Vagina (tissue), 2 donors: ENCODE data around the gene ADAMTS16. TPM values are rescaled to one million over a fixed set of nuclear protein-coding genes. Genes with fewer than 3 reads are reported as not detected.
A peak's percentile ranks its signal among the peaks of the same experiment; 100 is the strongest.

Experiments
- DNase-seq, 2 donors: peaks; one replicate each; pipeline ENCODE4 v3.0.0-alpha.2; 2017; ENCODE audit errors: extremely low spot score in 2 of 2
- H3K27ac ChIP-seq: fragments of 200-600 bp; sonication (generic); one replicate; pipeline ENCODE4 v1.5.1; 2019
- H3K27me3 ChIP-seq: fragments of 200-600 bp; sonication (generic); one replicate; pipeline ENCODE4 v1.5.1; 2019
- H3K36me3 ChIP-seq, 2 donors: fragments of 200-600 bp; sonication (generic); one replicate each; pipeline ENCODE4 v1.5.1; 2017 to 2019
- H3K4me1 ChIP-seq: fragments of 200-600 bp; sonication (generic); one replicate; pipeline ENCODE4 v1.5.1; 2019
- H3K4me3 ChIP-seq, 2 donors: fragments of 200-600 bp; sonication (generic); 1 replicate in 1 of 2; 2 replicates in 1 of 2; pipeline ENCODE4 v1.5.1; 2016 to 2019
- H3K9me3 ChIP-seq: fragments of 200-600 bp; sonication (generic); one replicate; pipeline ENCODE4 v1.5.1; 2019
- POLR2A ChIP-seq, 2 donors: fragments of 450-650 bp; IDR thresholded peaks; one replicate each; pipeline ENCODE4 v1.6.1; 2017; ENCODE audit warnings: antibody characterized with exemption in 2 of 2, mild to moderate bottlenecking in 2 of 2, moderate library complexity in 2 of 2
- POLR2AphosphoS5 ChIP-seq, 2 donors: sonication (generic); formaldehyde crosslinking; IDR thresholded peaks; one replicate each; pipeline ENCODE4 v1.9.0; 2017; ENCODE audit warnings: antibody characterized with exemption in 2 of 2, mild to moderate bottlenecking in 2 of 2, low read depth in 1 of 2; ENCODE audit not compliant: insufficient read depth in 1 of 2
- intact Hi-C: fragments of 100-400 bp; cut with DNase I; formaldehyde crosslinking; loops from one replicate; pipeline ENCODE4 v1.15.1; 2023
- total RNA-seq: library from RNA; depleted of rRNA; stranded (reverse); fragments of >200 nt; gene quantifications from one replicate; pipeline ENCODE4 v1.2.3, GENCODE V29; 2016
- TF ChIP-seq, protein P1 (sequence below), 3 experiments: fragments of 450-650 bp in 2 of 3; fragments of 200-600 bp in 1 of 3; sonication (generic) in 1 of 3; IDR thresholded peaks; one replicate each; pipeline ENCODE4 v1.5.1; 2017 to 2019; ENCODE audit warnings: antibody characterized with exemption in 3 of 3, mild to moderate bottlenecking in 2 of 3, moderate library complexity in 2 of 3

The ADAMTS16 gene
- total RNA-seq, 1 donor from 2014 or later = 0.49 TPM

DNA sequence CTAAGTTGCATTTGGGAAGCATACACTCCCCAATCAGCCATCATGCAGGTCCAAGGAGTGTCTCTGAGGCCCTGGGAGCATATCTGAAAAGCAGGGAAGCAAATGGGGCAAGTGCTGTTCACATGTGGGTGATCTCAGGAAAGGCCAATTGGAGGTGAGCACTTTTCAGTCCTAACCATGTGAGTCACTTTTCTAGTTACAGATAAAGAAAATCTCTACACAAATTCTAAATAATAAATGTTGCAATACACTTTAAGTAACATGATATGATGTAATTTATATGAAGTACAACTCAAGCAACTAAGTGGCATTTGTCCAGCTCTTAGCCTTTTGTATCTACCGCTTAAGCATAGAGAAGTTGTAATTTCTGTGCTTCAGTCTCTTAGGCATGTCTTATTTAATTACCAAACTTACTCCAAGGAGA, 18.4 kb downstream of the ADAMTS16 start:
- H3K9me3 ChIP-seq = no peaks in the 10 kb centered on the region
- peak in 1 of 2 donors; percentile 60 for DNase-seq
- H3K36me3 ChIP-seq = no peaks in the 10 kb centered on the region
- no peaks in the 10 kb centered on the region for H3K4me1 ChIP-seq
- no peak overlapping the region for H3K27ac ChIP-seq
- intact Hi-C loops = no loop called here
- TF ChIP-seq POLR2AphosphoS5 (IDR thresholded peaks at IDR 0.05; ENCODE audit: insufficient read depth in 1 of 2, low read depth in 1 of 2) (no peak), POLR2A (IDR thresholded peaks at IDR 0.05) (no peak)
- TF ChIP-seq, protein P1, sequence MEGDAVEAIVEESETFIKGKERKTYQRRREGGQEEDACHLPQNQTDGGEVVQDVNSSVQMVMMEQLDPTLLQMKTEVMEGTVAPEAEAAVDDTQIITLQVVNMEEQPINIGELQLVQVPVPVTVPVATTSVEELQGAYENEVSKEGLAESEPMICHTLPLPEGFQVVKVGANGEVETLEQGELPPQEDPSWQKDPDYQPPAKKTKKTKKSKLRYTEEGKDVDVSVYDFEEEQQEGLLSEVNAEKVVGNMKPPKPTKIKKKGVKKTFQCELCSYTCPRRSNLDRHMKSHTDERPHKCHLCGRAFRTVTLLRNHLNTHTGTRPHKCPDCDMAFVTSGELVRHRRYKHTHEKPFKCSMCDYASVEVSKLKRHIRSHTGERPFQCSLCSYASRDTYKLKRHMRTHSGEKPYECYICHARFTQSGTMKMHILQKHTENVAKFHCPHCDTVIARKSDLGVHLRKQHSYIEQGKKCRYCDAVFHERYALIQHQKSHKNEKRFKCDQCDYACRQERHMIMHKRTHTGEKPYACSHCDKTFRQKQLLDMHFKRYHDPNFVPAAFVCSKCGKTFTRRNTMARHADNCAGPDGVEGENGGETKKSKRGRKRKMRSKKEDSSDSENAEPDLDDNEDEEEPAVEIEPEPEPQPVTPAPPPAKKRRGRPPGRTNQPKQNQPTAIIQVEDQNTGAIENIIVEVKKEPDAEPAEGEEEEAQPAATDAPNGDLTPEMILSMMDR (IDR thresholded peaks at IDR 0.05) = no peak
- H3K4me3 ChIP-seq = no peak overlapping the region
- H3K27me3 ChIP-seq = no peaks in the 10 kb centered on the region

DNA sequence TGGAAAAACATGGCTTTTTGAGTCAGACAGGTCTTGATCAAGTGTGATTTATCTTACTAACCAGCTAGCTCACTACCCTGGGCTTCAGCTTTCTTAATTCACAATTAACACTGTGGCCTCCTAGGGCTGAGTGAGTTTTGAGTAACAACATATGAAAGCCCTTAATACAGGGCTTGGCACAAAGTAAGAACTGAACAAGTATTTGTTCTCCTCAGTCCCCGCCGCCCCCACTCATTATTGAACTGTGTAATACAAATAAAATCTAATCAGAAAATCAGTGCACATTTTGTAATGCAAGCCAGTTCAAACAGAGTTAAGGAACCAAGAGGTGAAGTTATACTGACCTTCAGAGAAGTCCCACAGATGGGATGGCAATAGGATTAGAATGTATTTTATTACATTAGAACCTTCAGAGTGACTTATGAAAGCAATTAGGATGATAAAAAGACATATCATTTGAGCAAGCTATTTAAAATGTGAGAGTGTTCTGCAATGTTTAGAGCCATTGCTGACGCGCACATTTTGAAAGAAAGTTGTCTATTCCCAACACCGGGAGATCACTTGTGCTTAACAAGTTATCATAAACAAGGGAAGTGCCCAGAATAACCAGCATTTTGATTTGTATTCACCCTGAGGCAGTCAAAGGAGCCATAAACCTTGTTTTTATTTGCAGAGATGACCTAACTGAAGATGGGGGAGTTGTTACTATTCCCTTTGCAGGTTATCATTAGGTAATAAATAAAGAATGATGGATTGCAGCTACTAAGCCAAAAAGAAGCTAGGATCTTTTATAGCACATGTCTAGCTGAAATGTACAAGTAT, 19.4 kb downstream of the ADAMTS16 start:
- no peaks in the 10 kb centered on the region for H3K36me3 ChIP-seq
- intact Hi-C loops = no loop called here
- no peak for TF ChIP-seq POLR2AphosphoS5 (IDR thresholded peaks at IDR 0.05; ENCODE audit: insufficient read depth in 1 of 2, low read depth in 1 of 2)
- no peak for TF ChIP-seq POLR2A (IDR thresholded peaks at IDR 0.05)
- TF ChIP-seq, protein P1 (IDR thresholded peaks at IDR 0.05) = no peak
- H3K27ac ChIP-seq = no peak overlapping the region
- no peaks in the 10 kb centered on the region for H3K27me3 ChIP-seq
- no peaks in the 10 kb centered on the region for H3K9me3 ChIP-seq
- peak in 1 of 2 donors; percentile 52 for DNase-seq
- no peak overlapping the region for H3K4me3 ChIP-seq
- no peaks in the 10 kb centered on the region for H3K4me1 ChIP-seq

- H3K36me3 ChIP-seq = no peaks in the 10 kb centered on the region
- TF ChIP-seq POLR2A (IDR thresholded peaks at IDR 0.05) (no peak), POLR2AphosphoS5 (IDR thresholded peaks at IDR 0.05; ENCODE audit: insufficient read depth in 1 of 2, low read depth in 1 of 2) (no peak)
- DNase-seq = no peak
- no peaks in the 10 kb centered on the region for H3K27me3 ChIP-seq
- H3K4me1 ChIP-seq = no peaks in the 10 kb centered on the region
- no peak overlapping the region for H3K27ac ChIP-seq
- H3K4me3 ChIP-seq = no peak overlapping the region
- no peaks in the 10 kb centered on the region for H3K9me3 ChIP-seq
- intact Hi-C loops = no loop called here
Observed at GRCh38 chr5:5164163-5164562, 24.0 kb downstream of the ADAMTS16 start.

DNA sequence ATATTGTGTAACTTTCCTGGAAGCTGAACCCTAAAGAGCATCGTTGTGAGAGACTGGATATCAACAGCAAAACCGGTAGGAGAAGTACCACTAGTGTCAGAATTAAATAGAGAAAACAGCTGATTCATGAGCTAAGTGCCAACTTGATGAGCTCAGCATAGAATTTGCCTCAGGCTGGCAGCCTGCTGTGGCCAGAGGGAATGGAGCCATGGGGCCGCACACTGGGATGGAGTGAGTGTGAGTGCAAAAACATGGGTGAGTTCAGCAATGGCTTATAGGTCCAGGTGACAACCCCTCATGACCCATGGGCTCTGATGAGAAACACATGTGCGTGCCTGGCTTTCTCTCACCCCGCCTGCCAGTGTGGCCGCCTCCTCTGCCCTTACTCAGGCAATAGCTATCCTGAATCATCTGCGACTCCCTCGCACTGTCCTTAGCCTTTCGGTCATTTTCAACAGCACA, 25.4 kb downstream of the ADAMTS16 start:
- Histone ChIP-seq H3K36me3 (no peaks in the 10 kb centered on the region), H3K27me3 (no peaks in the 10 kb centered on the region), H3K4me1 (no peaks in the 10 kb centered on the region), H3K27ac (no peak overlapping the region), H3K4me3 (no peak overlapping the region), H3K9me3 (no peaks in the 10 kb centered on the region)
- no peak for TF ChIP-seq POLR2A (IDR thresholded peaks at IDR 0.05)
- TF ChIP-seq POLR2AphosphoS5 (IDR thresholded peaks at IDR 0.05; ENCODE audit: insufficient read depth in 1 of 2, low read depth in 1 of 2) = no peak
- TF ChIP-seq, protein P1 (IDR thresholded peaks at IDR 0.05) = no peak
- intact Hi-C loops = no loop called here
- no peak for DNase-seq

GRCh38 chr5:5169466-5169865, 29.3 kb downstream of the ADAMTS16 start:
- Histone ChIP-seq H3K27ac (no peak overlapping the region), H3K4me3 (no peak overlapping the region), H3K36me3 (no peaks in the 10 kb centered on the region), H3K9me3 (no peaks in the 10 kb centered on the region), H3K4me1 (no peaks in the 10 kb centered on the region), H3K27me3 (no peaks in the 10 kb centered on the region)
- intact Hi-C loops = no loop called here
- TF ChIP-seq POLR2AphosphoS5 (IDR thresholded peaks at IDR 0.05; ENCODE audit: insufficient read depth in 1 of 2, low read depth in 1 of 2) (no peak), POLR2A (IDR thresholded peaks at IDR 0.05) (no peak)
- TF ChIP-seq, protein P1 (IDR thresholded peaks at IDR 0.05) = no peak
- no peak for DNase-seq
